Suprapubic skin (tissue), 3 donors: ENCODE data around the gene CD4.

ENCODE experiments used
- CTCF ChIP-seq, 2 donors: fragments of 200-600 bp in 1 of 2; fragments of 450-650 bp in 1 of 2; sonication (generic) in 1 of 2; IDR thresholded peaks; one replicate each; pipeline ENCODE4 v1.5.1; 2016 to 2019; ENCODE audit warnings: antibody characterized with exemption in 2 of 2, mild to moderate bottlenecking in 1 of 2, moderate library complexity in 1 of 2
- EP300 ChIP-seq: sonication (generic); formaldehyde crosslinking; IDR thresholded peaks from one replicate; pipeline ENCODE4 v1.6.1; 2017; ENCODE audit warnings: antibody characterized with exemption

GRCh38 chr12:6791931-6792520 lies 2.7 kb downstream of the CD4 start:
- TF ChIP-seq CTCF (IDR thresholded peaks at IDR 0.05) (no peak), EP300 (no peak)
